KBM-7 (cell line): ENCODE measurements around the gene EPS8L1.
A peak's percentile ranks its signal among the peaks of the same experiment; 100 is the strongest.

Experiments used
- DNase-seq: peaks from one replicate; pipeline ENCODE4 v3.0.0-alpha.2; 2015
- in situ Hi-C: fragments of 300-500 bp; cut with MboI; formaldehyde crosslinking; loops from 2 replicates; pipeline ENCODE4 v1.14.3; 2020; ENCODE audit warnings: low sequenced_read_pairs, low pct_unique_long_range_greater_than_20kb, mixed read lengths

Gene EPS8L1

DNA sequence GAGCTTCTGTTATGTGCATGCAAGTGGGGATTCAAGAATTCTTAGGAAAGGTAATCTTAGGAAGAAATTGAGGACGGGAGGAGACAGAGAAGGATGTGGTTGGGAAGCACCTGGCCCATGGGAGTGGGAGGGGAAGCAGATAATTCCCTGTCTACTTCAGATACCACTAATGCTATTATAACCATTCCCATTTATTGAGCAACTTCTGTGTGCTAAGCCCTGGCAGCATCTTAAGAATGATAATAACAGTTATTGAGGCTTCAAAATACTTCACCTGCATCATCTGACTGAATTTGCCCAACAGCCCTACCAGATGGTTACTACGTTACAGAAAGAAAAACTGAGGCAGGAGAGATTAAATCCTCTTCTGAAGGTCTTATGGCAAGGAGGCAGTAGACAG is 1.4 kb downstream of the EPS8L1 start:
- DNase-seq: no peak
- in situ Hi-C loops: no loop called here

GRCh38 chr19:55078996-55079395 is 3.3 kb downstream of the EPS8L1 start:
- in situ Hi-C loops: no loop called here
- DNase-seq: no peak

DNA sequence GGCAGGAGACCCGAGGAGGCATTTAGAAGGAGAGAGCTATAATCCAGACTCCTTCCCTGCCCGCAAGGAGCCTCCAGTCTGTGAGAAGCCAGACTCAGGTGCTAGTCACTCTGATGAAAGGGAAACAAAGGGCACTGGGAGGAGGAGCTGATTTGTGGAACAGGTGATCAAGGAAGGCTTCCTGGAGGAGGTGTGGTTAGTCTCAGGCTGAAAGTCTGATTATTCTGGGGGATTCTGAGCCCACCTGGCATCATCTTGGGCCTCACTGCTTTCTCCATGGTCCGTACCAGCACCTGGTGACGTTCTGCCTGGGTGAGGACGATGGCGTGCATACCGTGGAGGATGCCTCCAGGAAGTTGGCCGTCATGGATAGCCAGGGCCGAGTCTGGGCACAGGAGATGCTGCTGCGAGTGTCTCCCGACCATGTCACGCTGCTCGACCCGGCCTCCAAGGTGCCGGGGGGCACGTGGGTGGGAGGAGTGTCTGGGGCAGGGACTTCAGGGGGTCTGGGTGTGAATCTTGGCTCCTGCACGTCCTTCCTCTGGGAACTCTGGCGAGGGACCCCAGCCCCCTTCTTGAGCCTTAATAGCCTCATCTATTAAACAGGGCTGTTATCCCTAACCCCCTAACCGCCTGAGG is 3.9 kb downstream of the EPS8L1 start:
- in situ Hi-C loops: no loop called here
- DNase-seq: no peak

DNA sequence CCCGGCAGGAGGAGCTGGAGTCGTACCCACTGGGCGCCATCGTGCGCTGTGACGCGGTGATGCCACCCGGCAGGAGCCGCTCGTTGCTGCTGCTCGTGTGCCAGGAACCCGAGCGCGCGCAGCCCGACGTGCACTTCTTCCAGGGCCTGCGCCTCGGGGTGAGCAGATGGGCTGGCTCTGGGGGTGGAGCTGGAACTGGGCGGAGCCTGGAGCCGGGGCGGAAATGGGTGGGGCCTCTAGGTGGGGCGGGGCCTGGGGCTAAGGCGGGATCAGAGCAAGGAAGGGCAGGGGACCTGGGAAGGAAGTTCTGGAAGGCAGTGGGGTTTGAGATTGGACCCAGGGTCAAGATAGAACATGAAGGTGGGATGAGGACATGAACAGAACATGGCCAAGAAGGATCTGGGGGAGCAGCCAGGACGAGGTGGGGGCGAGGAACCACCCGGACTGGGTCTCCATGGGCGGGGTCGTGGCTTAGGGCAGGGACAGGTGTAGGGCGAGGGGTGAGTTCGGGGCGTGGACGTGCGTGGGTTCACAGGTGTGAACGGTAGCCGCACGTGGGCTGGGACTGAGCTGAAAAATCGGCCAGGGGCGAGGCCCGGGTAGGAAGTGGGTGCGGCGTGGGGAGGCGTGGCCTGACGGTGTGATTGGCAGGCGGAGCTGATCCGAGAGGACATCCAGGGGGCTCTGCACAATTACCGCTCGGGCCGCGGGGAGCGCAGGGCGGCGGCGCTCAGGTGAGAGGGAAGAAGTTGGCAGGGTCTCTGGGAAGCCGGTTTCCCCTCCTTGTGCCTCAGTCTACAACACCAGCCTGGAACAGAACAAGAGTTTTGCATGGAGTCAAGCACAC is 4.7 kb downstream of the EPS8L1 start:
- DNase-seq: peak; percentile 79
- in situ Hi-C loops: no loop called here

DNA sequence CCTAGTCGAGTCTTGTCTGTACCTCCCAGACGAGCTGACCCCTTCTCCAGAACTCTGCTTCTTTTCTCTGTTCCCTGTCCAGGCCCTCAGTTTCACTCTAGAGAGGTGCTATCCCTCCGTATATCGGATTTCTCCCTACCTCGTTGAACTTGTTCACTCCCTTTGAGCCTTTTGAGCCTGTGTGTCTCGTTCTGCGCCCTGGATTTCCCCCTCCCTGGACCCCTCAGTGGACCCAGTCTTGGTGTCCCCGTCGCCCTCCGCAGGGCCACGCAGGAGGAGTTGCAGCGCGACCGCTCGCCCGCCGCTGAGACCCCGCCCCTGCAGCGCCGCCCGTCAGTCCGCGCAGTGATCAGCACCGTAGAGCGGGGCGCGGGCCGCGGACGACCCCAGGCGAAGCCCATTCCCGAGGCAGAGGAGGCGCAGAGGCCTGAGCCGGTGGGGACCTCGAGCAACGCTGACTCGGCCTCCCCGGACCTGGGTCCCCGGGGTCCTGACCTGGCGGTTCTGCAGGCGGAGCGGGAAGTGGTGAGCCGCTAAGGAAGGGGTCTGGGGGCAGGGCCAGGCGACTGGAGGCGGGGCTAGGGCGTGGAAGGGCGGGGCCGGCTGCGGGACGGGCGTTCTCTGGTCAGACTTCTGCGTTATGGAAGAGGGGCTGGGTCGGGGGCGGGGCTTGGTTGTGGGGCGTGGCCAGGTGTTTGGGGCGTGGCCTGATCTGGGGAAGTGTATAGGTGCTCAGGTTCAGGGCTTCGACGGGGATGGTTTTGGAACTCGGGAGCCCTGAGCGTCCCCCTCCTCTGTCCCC is 5.5 kb downstream of the EPS8L1 start:
- in situ Hi-C loops: no loop called here
- DNase-seq: peak; percentile 95

- in situ Hi-C loops: no loop called here
- no peak for DNase-seq
Measured at GRCh38 chr19:55081770-55082019, 6.0 kb downstream of the EPS8L1 start.

- DNase-seq: no peak
- in situ Hi-C loops: no loop called here
Measured at GRCh38 chr19:55082020-55082851, 6.6 kb downstream of the EPS8L1 start.

DNA sequence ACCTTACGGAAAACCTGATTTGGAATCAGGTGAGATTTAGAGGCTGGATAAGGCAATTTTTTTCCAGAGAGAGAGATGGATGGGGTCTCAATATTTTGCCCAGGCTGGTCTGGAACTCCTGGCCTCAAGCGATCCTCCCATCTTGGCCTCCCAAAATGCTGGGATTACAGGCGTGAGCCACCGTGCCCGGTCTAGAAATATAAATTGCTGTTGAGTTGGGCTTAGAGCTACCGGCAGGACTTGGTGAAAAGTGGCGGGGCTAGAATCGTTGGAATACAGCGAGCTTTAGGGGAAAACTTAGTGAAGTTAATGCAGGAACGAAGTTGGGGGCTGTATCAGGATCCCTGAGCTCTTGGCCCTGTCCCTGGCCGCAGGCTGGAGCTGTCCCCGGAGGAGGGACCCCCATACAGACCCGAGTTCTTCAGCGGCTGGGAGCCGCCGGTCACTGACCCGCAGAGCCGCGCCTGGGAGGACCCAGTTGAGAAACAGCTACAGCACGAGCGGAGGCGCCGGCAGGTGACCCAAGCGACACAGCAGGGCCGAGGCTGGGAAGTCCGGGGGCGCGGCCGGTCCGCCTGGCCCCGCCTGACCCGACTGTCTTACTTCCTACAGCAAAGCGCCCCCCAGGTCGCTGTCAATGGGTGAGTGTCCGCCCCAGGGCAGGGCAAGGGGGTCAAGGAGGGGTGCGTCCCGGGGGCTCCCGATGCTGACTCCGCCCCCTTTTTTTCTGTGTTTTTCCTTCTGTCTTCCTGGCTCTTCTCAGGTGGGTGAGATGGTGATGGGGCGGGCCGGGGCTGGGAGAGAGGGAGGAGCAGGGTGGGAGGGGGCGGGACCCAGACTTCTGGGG is 7.6 kb downstream of the EPS8L1 start:
- in situ Hi-C loops: no loop called here

GRCh38 chr19:55084416-55084815 is 8.7 kb downstream of the EPS8L1 start:
- DNase-seq: no peak
- in situ Hi-C loops: no loop called here

More for the DNA sequence above, 7.6 kb downstream of the EPS8L1 start:
- DNase-seq: no peak

DNA sequence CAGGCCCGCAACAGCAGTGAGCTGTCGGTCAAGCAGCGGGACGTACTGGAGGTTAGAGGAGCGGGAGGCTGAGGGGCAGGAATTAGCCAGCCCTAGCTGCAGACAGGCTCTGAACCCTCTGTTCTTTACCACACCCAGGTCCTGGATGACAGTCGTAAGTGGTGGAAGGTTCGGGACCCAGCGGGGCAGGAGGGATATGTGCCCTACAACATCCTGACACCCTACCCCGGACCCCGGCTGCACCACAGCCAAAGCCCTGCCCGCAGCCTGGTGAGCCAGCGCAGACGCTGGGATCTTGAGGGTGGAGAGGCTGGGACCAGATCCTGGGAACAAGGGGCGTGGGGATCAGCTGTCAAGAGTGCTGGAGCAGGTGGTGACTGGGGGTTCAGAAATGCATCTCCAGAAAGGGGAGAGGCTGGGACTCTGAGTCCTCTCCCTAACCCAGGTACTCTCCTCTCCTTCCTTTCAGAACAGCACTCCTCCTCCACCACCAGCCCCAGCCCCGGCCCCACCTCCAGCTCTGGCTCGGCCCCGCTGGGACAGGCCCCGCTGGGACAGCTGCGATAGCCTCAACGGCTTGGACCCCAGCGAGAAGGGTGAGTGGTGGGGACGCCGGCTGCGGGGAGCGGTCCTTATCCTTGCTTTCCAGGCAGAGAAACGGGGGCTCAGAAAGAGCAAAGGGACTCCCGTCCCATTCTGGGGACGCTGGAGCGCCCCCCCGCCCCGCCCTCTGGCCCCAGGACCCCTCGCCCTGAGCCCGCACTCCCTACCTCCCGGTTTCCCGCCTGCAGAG is 10.4 kb downstream of the EPS8L1 start:
- in situ Hi-C loops: no loop called here
- DNase-seq: no peak

- in situ Hi-C loops: no loop called here
- no peak for DNase-seq
Measured at GRCh38 chr19:55086730-55087541, 11.3 kb downstream of the EPS8L1 start.

DNA sequence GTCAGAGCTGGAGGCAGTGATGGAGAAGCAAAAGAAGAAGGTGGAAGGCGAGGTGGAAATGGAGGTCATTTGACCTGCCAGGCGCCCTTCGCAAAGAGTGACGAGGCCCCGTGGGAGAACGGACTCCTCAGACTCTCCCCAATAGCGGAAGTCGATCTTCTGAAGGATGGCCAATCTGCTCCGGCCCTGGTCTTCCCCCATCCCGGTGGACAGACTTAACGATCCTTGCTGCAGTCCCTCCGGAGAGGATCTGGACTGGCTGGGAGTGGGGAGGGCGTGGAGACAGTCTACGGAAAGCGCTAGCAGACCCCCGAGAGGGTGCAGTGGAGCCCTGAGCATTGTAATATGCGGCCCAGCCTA is 11.9 kb downstream of the EPS8L1 start:
- in situ Hi-C loops: no loop called here

GRCh38 chr19:55088021-55088451 is 12.4 kb downstream of the EPS8L1 start:
- in situ Hi-C loops: no loop called here
- no peak for DNase-seq

More for the DNA sequence above, 11.9 kb downstream of the EPS8L1 start:
- no peak for DNase-seq

- peak; percentile 57 for DNase-seq
- in situ Hi-C loops: no loop called here
Measured at GRCh38 chr19:55088543-55089341, 13.1 kb downstream of the EPS8L1 start.

DNA sequence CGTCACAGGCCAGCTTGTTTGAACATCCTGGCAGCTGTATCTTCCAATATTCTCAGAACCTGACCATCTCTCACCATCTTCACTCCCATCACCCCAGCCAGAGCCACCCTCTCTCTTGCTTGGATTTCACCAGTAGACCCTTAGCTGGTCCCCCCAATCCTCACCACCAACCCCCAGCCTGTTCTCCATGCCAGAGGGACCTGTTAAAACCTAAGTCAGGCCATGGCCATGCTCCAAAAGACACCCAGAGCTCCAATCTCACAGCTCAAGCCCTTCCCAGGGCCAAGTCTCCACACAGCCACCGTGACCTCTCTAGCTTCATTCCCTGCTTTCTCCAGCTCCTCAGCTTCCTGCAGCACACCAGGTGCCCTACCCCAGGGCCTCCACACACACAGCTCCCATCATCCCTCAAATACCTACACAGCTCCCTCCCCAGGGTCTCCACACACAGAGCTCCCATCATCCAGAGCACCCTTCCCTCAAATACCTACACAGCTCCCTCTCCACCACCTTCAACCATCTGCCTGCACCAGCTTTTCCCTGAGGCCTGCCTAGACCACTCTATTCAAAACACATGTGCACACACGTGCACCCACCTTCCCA is 13.8 kb downstream of the EPS8L1 start:
- in situ Hi-C loops: no loop called here
- DNase-seq: no peak

GRCh38 chr19:55090564-55090963 is 14.9 kb downstream of the EPS8L1 start:
- in situ Hi-C loops: no loop called here
- no peak for DNase-seq
